IPS-20b (cell line): ENCODE results near the gene SAFB.

Experiments used
- H3K27ac ChIP-seq: one replicate; pipeline ENCODE4 v1.5.1; 2013; ENCODE audit warnings: low read length
- H3K27me3 ChIP-seq: 2 replicates; pipeline ENCODE4 v1.6.1; 2013; ENCODE audit warnings: mild to moderate bottlenecking, low read length, inconsistent platforms; ENCODE audit not compliant: insufficient read depth
- H3K36me3 ChIP-seq: 2 replicates; pipeline ENCODE4 v1.6.1; 2013; ENCODE audit warnings: low read depth, mild to moderate bottlenecking, inconsistent platforms, low read length, moderate library complexity; ENCODE audit not compliant: insufficient read depth
- H3K4me1 ChIP-seq: 2 replicates; pipeline ENCODE4 v1.6.1; 2013; ENCODE audit warnings: mild to moderate bottlenecking, control low read depth, inconsistent platforms, low read length, moderate library complexity; ENCODE audit not compliant: insufficient read depth
- H3K4me3 ChIP-seq: 2 replicates; pipeline ENCODE4 v1.5.1; 2013; ENCODE audit warnings: mild to moderate bottlenecking, low read length, inconsistent platforms
- H3K9ac ChIP-seq: 2 replicates; pipeline ENCODE4 v1.6.1; 2013; ENCODE audit warnings: low read depth, mild to moderate bottlenecking, inconsistent platforms, low read length, moderate library complexity
- H3K9me3 ChIP-seq: 2 replicates; pipeline ENCODE4 v1.6.1; 2013; ENCODE audit warnings: mild to moderate bottlenecking, low read depth, low read length, inconsistent platforms; ENCODE audit not compliant: insufficient read depth

The SAFB gene

GRCh38 chr19:5622465-5623396 is at the start of gene SAFB, which contains the start of gene SAFB2:
TSS of gene SAFB (plus strand) at chr19:5623083. CDS start at chr19:5623206, 123 bp downstream.
TSS of gene SAFB2 (minus strand) at chr19:5622776. CDS start at chr19:5622715, 61 bp downstream.
- Histone ChIP-seq H3K36me3 (peaks cover 65% of the 10 kb centered on the region), H3K27ac (peak within 1 kb of the TSS; percentile 95), H3K4me3 (peak within 1 kb of the TSS; percentile 98), H3K9me3 (no peaks in the 10 kb centered on the region), H3K9ac (peak within 1 kb of the TSS; percentile 99), H3K4me1 (peaks cover 13% of the 10 kb centered on the region), H3K27me3 (no peaks in the 10 kb centered on the region)

DNA sequence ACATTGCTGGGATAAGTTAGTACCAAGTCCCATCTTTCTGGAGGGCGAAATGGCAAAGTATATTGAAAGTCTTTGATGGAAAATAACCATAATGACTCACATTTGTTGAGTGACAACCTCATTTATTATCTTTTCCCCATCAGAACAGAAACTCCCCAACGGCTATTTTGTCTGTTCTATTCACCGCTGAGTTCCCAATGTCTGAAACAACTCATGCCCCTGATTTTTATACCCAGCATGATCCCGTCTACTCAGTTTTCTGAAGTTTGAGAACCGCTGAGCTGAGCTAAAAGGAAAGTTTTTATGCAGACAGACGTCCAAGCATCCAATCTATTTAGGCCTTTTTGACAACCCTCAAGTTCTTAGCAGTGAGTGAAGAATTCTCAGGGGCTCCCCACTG is 47.3 kb upstream of the SAFB start:
- no peaks in the 10 kb centered on the region for H3K9me3 ChIP-seq
- H3K36me3 ChIP-seq, result no peaks in the 10 kb centered on the region
- H3K9ac ChIP-seq, result no peak overlapping the region
- H3K27ac ChIP-seq, result no peak overlapping the region
- H3K4me1 ChIP-seq, result no peaks in the 10 kb centered on the region
- no peak overlapping the region for H3K4me3 ChIP-seq
- no peaks in the 10 kb centered on the region for H3K27me3 ChIP-seq

DNA sequence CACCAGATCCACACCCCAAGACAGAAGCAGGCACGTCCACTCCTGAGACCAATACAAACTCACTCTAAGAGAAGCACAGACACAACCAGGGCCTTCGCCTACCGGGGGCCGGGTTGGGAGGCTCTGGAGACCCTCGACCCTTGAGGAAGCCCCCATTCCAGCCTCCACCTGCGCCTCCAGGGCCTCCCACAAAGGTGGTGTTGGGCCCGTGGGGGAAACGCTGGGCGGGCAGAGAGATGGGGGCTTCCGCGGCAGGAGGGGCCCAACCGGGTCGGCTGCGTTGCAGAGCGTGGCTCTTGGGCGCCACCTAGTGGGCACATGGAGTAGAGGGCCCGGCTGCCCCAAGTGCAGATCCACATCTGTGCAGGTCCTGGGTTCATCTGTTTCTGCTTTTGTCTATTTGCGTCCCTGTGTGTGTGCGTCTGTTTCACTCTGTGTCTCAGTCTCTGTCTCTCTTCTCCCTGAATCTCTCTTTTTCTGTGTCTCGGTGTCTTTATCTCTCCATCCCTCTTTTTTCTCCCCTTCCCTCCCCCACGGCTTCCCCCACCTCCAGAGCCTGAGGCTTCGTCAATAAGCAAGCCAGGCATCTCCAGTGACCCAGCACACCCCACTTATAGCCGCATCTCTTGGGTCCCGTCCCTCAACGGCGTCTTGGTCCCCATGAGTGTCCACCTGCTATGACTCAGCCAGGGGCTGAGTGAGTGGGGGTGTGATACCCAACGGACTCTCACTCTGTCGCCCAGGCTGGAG is 44.6 kb upstream of the SAFB start:
- H3K9ac ChIP-seq, result no peak overlapping the region
- no peaks in the 10 kb centered on the region for H3K27me3 ChIP-seq
- H3K9me3 ChIP-seq, result no peaks in the 10 kb centered on the region
- peak overlapping the region; percentile 30; the same call in 1 of the 2 replicates for H3K4me3 ChIP-seq
- no peaks in the 10 kb centered on the region for H3K4me1 ChIP-seq
- no peaks in the 10 kb centered on the region for H3K36me3 ChIP-seq
- H3K27ac ChIP-seq, result no peak overlapping the region

GRCh38 chr19:5579286-5579685 is 43.6 kb upstream of the SAFB start:
- H3K9ac ChIP-seq, result no peak overlapping the region
- H3K4me1 ChIP-seq, result no peaks in the 10 kb centered on the region
- H3K27me3 ChIP-seq, result no peaks in the 10 kb centered on the region
- no peaks in the 10 kb centered on the region for H3K9me3 ChIP-seq
- H3K4me3 ChIP-seq, result no peak overlapping the region
- H3K27ac ChIP-seq, result no peak overlapping the region
- H3K36me3 ChIP-seq, result no peaks in the 10 kb centered on the region

DNA sequence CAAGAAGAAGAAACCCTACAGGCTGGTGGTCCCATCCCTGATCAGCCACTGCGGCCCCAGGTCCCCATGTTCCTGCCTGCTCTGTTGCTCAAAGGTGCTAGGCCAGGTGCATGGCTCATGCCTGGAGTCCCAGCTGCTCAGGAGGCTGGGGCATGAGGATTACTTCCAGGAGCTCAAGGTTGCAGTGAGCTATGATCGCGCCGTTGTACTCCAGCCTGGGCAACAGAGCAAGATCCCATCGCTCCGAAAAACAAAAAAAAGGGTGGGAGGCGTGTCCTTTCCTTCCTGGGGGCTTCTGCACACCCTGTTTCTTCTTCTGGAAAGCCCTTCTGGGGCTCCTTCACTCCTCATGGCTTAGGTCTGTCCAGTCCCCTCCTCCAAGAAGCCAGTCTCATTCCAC is 43.2 kb upstream of the SAFB start:
- H3K4me3 ChIP-seq, result no peak overlapping the region
- H3K36me3 ChIP-seq, result no peaks in the 10 kb centered on the region
- no peaks in the 10 kb centered on the region for H3K4me1 ChIP-seq
- no peak overlapping the region for H3K9ac ChIP-seq
- H3K27ac ChIP-seq, result no peak overlapping the region
- no peaks in the 10 kb centered on the region for H3K9me3 ChIP-seq
- no peaks in the 10 kb centered on the region for H3K27me3 ChIP-seq

GRCh38 chr19:5580161-5580571 is 42.7 kb upstream of the SAFB start:
- Histone ChIP-seq H3K36me3 (no peaks in the 10 kb centered on the region), H3K9me3 (no peaks in the 10 kb centered on the region), H3K4me1 (peaks cover 3% of the 10 kb centered on the region), H3K4me3 (no peak overlapping the region), H3K9ac (peak overlapping the region; percentile 32), H3K27me3 (no peaks in the 10 kb centered on the region), H3K27ac (no peak overlapping the region)

- H3K9ac ChIP-seq, result peak overlapping the region; percentile 71; the same call in 1 of the 2 replicates
- peak overlapping the region; percentile 75 for H3K27ac ChIP-seq
These were observed 37.2 kb upstream of the SAFB start for GRCh38 chr19:5585461-5586299.

DNA sequence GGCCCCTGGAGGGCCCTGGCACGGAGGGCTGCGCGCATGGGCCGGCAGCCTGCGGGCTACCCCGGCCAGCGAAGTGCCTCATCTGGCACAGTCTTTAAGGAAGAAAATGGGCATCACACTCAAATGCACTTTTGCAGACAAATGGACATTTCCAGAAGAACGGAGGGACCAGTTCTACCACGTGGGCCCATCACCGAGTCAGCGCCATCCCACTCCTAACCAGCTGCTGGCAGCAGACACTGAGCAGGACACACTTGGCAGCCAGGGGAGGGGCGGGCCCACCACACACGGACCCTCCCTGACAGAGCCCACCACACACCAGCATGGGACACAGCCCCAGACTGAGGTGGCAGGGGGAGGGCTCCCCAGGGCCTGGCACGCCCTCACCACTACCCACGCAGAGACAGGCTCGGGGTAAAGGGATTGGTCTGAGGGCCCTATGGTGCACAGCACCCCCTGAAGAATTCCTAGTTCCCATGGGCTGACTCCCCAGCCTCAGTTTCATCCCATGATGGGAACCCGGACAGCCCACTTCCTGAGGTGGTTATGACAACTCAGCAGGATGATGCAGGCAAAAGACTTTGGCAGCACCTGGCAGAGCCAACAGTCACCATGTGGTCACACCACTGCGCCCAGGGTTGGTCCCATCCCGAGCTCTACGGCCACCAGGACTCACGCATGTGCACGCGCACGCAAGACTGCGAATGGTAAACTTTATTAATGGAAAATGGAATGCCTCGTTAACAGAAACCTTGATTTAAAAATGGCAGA is 36.4 kb upstream of the SAFB start:
- peaks cover 13% of the 10 kb centered on the region for H3K4me1 ChIP-seq
- peaks cover 44% of the 10 kb centered on the region for H3K36me3 ChIP-seq
- H3K27ac ChIP-seq, result no peak overlapping the region
- no peaks in the 10 kb centered on the region for H3K27me3 ChIP-seq
- no peaks in the 10 kb centered on the region for H3K9me3 ChIP-seq
- H3K9ac ChIP-seq, result no peak overlapping the region
- no peak overlapping the region; the same call in 1 of the 2 replicates for H3K4me3 ChIP-seq

More at GRCh38 chr19:5585461-5586299, 37.2 kb upstream of the SAFB start:
- no peaks in the 10 kb centered on the region for H3K27me3 ChIP-seq
- no peaks in the 10 kb centered on the region for H3K9me3 ChIP-seq
- peaks cover 39% of the 10 kb centered on the region for H3K36me3 ChIP-seq
- H3K4me1 ChIP-seq, result peaks cover 13% of the 10 kb centered on the region
- peak overlapping the region; percentile 60; the same call in 1 of the 2 replicates for H3K4me3 ChIP-seq

DNA sequence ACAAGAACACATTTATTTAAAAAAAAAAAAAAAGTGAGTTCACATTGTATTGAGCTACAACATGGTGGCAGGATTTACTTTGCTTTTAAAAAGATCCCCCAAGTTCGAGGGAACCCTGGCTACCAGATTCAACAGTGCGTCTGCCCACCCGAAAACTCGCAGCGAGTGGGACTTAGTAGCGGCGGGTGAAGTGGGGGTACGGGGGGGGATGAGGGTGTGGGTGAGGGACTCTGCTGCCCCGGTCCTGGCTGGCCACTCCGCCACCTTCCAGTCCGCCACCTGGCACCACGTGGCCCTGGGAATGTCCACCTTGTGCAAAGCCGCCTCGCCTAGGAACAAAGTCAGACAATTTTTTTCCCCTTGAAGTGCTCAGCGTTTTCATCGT is 35.8 kb upstream of the SAFB start:
- no peaks in the 10 kb centered on the region for H3K27me3 ChIP-seq
- H3K36me3 ChIP-seq, result peaks cover 50% of the 10 kb centered on the region
- H3K4me1 ChIP-seq, result peaks cover 13% of the 10 kb centered on the region
- no peak overlapping the region for H3K27ac ChIP-seq
- H3K9ac ChIP-seq, result no peak overlapping the region
- H3K4me3 ChIP-seq, result no peak overlapping the region
- no peaks in the 10 kb centered on the region for H3K9me3 ChIP-seq

- no peak overlapping the region for H3K4me3 ChIP-seq
- H3K9ac ChIP-seq, result no peak overlapping the region
- H3K36me3 ChIP-seq, result peaks cover 56% of the 10 kb centered on the region
- H3K4me1 ChIP-seq, result peaks cover 13% of the 10 kb centered on the region
- no peaks in the 10 kb centered on the region for H3K9me3 ChIP-seq
- no peaks in the 10 kb centered on the region for H3K27me3 ChIP-seq
- no peak overlapping the region for H3K27ac ChIP-seq
These were observed 35.2 kb upstream of the SAFB start for GRCh38 chr19:5587661-5588060.
